Hepatocyte (in vitro differentiated cells): ENCODE results near the gene ZNF407.

ENCODE experiments used
- EZH2phosphoT487 ChIP-seq: fragments of 200-600 bp; sonication (generic); IDR thresholded peaks from one replicate; pipeline ENCODE4 v1.6.1; 2018; ENCODE audit warnings: antibody characterized with exemption, mild to moderate bottlenecking, low read depth, moderate library complexity; ENCODE audit not compliant: unreplicated experiment, severe bottlenecking
- TF ChIP-seq, protein P1 (sequence below): fragments of 200-600 bp; sonication (generic); IDR thresholded peaks from 2 replicates; pipeline ENCODE4 v1.5.1; 2016; ENCODE audit warnings: antibody characterized with exemption, mild to moderate bottlenecking; ENCODE audit not compliant: poor library complexity

DNA sequence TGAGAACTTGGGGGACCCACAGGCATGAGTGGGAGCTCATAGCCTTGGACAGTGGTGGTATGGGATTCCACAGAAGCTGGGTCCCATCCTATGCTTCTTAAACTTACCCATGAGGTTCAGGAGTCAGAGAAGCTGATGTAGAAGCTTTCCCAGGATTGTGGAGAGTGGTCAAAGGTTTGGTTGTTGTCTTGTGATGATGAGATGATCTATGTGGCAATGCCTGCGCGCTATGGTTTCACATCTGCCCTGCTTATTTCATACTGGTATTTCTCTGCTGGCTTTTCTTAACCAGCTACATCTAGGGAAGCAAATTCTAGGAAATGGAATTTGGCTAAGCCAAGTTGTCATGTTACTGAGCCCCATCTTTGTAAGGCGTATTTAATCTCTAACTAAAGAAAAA, 168.6 kb downstream of the ZNF407 start:
- TF ChIP-seq EZH2phosphoT487 = no peak
- TF ChIP-seq, protein P1, sequence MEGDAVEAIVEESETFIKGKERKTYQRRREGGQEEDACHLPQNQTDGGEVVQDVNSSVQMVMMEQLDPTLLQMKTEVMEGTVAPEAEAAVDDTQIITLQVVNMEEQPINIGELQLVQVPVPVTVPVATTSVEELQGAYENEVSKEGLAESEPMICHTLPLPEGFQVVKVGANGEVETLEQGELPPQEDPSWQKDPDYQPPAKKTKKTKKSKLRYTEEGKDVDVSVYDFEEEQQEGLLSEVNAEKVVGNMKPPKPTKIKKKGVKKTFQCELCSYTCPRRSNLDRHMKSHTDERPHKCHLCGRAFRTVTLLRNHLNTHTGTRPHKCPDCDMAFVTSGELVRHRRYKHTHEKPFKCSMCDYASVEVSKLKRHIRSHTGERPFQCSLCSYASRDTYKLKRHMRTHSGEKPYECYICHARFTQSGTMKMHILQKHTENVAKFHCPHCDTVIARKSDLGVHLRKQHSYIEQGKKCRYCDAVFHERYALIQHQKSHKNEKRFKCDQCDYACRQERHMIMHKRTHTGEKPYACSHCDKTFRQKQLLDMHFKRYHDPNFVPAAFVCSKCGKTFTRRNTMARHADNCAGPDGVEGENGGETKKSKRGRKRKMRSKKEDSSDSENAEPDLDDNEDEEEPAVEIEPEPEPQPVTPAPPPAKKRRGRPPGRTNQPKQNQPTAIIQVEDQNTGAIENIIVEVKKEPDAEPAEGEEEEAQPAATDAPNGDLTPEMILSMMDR = no peak
